Peyer's patch (tissue), 4 donors: ENCODE results near the gene ANKS1A. TPM values are rescaled to one million over a fixed set of nuclear protein-coding genes. Genes with fewer than 3 reads are reported as not detected.

ENCODE experiments used
- DNase-seq, 3 donors: peaks; one replicate each; pipeline ENCODE4 v3.0.0-alpha.2; 2017 to 2019
- H3K27ac ChIP-seq, 4 donors: fragments of 200-600 bp; sonication (generic); one replicate each; pipeline ENCODE4 v1.5.1; 2016 to 2019
- H3K27me3 ChIP-seq, 2 donors: fragments of 200-600 bp; sonication (generic); one replicate each; pipeline ENCODE4 v1.5.1; 2019
- H3K36me3 ChIP-seq, 3 donors: fragments of 200-600 bp; sonication (generic); one replicate each; pipeline ENCODE4 v1.5.1; 2016 to 2019
- H3K4me1 ChIP-seq, 4 donors: fragments of 200-600 bp; sonication (generic); one replicate each; pipeline ENCODE4 v1.5.1; 2016 to 2019
- H3K4me3 ChIP-seq, 4 donors: fragments of 200-600 bp; sonication (generic); 1 replicate in 3 of 4; 2 replicates in 1 of 4; pipeline ENCODE4 v1.5.1; 2016 to 2019; ENCODE audit warnings: mild to moderate bottlenecking in 1 of 4
- H3K9me3 ChIP-seq, 4 donors: fragments of 200-600 bp; sonication (generic); one replicate each; pipeline ENCODE4 v1.5.1; 2016 to 2019; ENCODE audit warnings: mild to moderate bottlenecking in 1 of 4
- CTCF ChIP-seq, 6 experiments: fragments of 450-650 bp in 4 of 6; fragments of 200-600 bp in 2 of 6; sonication (generic) in 1 of 6; IDR thresholded peaks; one replicate each; pipeline ENCODE4 v1.5.1; 2017 to 2019; ENCODE audit warnings: antibody characterized with exemption in 6 of 6, mild to moderate bottlenecking in 3 of 6, moderate library complexity in 1 of 6
- POLR2A ChIP-seq, 2 donors: fragments of 450-650 bp; IDR thresholded peaks; one replicate each; pipeline ENCODE4 v1.5.1; 2017; ENCODE audit warnings: antibody characterized with exemption in 2 of 2, mild to moderate bottlenecking in 2 of 2, moderate library complexity in 2 of 2
- total RNA-seq, 4 donors: library from RNA; depleted of rRNA; stranded (reverse); fragments of >200 nt; gene quantifications; one replicate each; pipeline ENCODE4 v1.1.0, GENCODE V29; 2016

ANKS1A gene
- total RNA-seq, 4 donors from 2014 or later = 24.3 to 42.1 (median 31.9) TPM

GRCh38 chr6:35007016-35007415 is 118.0 kb downstream of the ANKS1A start:
- TF ChIP-seq CTCF (IDR thresholded peaks at IDR 0.05) (no peak), POLR2A (IDR thresholded peaks at IDR 0.05) (no peak)
- Histone ChIP-seq H3K4me1 (no peaks in the 10 kb centered on the region), H3K36me3 (peaks cover 0 to 9% (median 0%) of the 10 kb centered on the region in 3 donors)

GRCh38 chr6:35008858-35009257 is 119.8 kb downstream of the ANKS1A start:
- Histone ChIP-seq H3K27me3 (no peaks in the 10 kb centered on the region), H3K4me1 (no peaks in the 10 kb centered on the region), H3K9me3 (no peaks in the 10 kb centered on the region), H3K4me3 (no peak overlapping the region), H3K27ac (no peak overlapping the region), H3K36me3 (peaks cover 0 to 3% (median 0%) of the 10 kb centered on the region in 3 donors)
- TF ChIP-seq POLR2A (IDR thresholded peaks at IDR 0.05) (no peak), CTCF (IDR thresholded peaks at IDR 0.05) (no peak)
- DNase-seq = no peak

More at GRCh38 chr6:35007016-35007415, 118.0 kb downstream of the ANKS1A start:
- Histone ChIP-seq H3K9me3 (no peaks in the 10 kb centered on the region), H3K27me3 (no peaks in the 10 kb centered on the region), H3K27ac (no peak overlapping the region), H3K4me3 (no peak overlapping the region)
- DNase-seq = no peak

- Histone ChIP-seq H3K36me3 (no peaks in the 10 kb centered on the region), H3K27me3 (no peaks in the 10 kb centered on the region), H3K4me1 (peaks cover 0 to 8% (median 0%) of the 10 kb centered on the region in 4 donors), H3K4me3 (no peak overlapping the region), H3K27ac (no peak overlapping the region), H3K9me3 (no peaks in the 10 kb centered on the region)
- TF ChIP-seq POLR2A (IDR thresholded peaks at IDR 0.05) (no peak), CTCF (IDR thresholded peaks at IDR 0.05) (no peak)
- DNase-seq = no peak
Measured at GRCh38 chr6:35011096-35012041, 122.3 kb downstream of the ANKS1A start.

- Histone ChIP-seq H3K27me3 (no peaks in the 10 kb centered on the region), H3K4me1 (peaks cover 0 to 8% (median 0%) of the 10 kb centered on the region in 4 donors), H3K36me3 (peaks cover 0 to 10% (median 0%) of the 10 kb centered on the region in 3 donors), H3K9me3 (no peaks in the 10 kb centered on the region), H3K27ac (no peak overlapping the region), H3K4me3 (no peak overlapping the region)
- TF ChIP-seq CTCF (IDR thresholded peaks at IDR 0.05) (no peak), POLR2A (IDR thresholded peaks at IDR 0.05) (no peak)
- no peak for DNase-seq
Measured at GRCh38 chr6:35013701-35014100, 124.6 kb downstream of the ANKS1A start.

GRCh38 chr6:35014341-35014740 is 125.3 kb downstream of the ANKS1A start:
- TF ChIP-seq POLR2A (IDR thresholded peaks at IDR 0.05) (no peak), CTCF (IDR thresholded peaks at IDR 0.05) (no peak)
- DNase-seq = no peak
- no peaks in the 10 kb centered on the region for H3K27me3 ChIP-seq

More at GRCh38 chr6:35014341-35014740, 125.3 kb downstream of the ANKS1A start:
- Histone ChIP-seq H3K4me1 (peaks cover 0 to 8% (median 0%) of the 10 kb centered on the region in 4 donors), H3K27ac (no peak overlapping the region), H3K9me3 (no peaks in the 10 kb centered on the region), H3K36me3 (peaks cover 0 to 10% (median 0%) of the 10 kb centered on the region in 3 donors), H3K4me3 (no peak overlapping the region)
